Loucy (cell line): Measurements from ENCODE around the gene VRK2.

Source experiments
- H2AFZ ChIP-seq: fragments of 200-600 bp; sonication (generic); 2 replicates; pipeline ENCODE4 v1.6.0; 2016; ENCODE audit warnings: antibody characterized with exemption, mild to moderate bottlenecking, low read length, moderate library complexity
- H3F3A ChIP-seq: fragments of 200-600 bp; 2 replicates; pipeline ENCODE4 v1.6.0; 2016; ENCODE audit warnings: antibody characterized with exemption, low read depth, mild to moderate bottlenecking
- H3K27me3 ChIP-seq: fragments of 200-600 bp; sonication (generic); 2 replicates; pipeline ENCODE4 v1.6.1; 2014; ENCODE audit warnings: low read length, mild to moderate bottlenecking; ENCODE audit not compliant: insufficient read depth, poor library complexity, severe bottlenecking
- H3K36me3 ChIP-seq: fragments of 200-600 bp; sonication (generic); 2 replicates; pipeline ENCODE4 v1.6.1; 2016; ENCODE audit warnings: low read length; ENCODE audit not compliant: insufficient read depth
- H3K4me1 ChIP-seq: fragments of 200-600 bp; sonication (generic); 2 replicates; pipeline ENCODE4 v1.5.1; 2014; ENCODE audit warnings: low read length, mild to moderate bottlenecking; ENCODE audit not compliant: insufficient read depth, poor library complexity, severe bottlenecking
- H3K4me2 ChIP-seq: fragments of 200-600 bp; sonication (generic); 2 replicates; pipeline ENCODE4 v1.6.0; 2014; ENCODE audit warnings: antibody characterized with exemption, low read length, low read depth, mild to moderate bottlenecking; ENCODE audit not compliant: poor library complexity, severe bottlenecking
- H3K4me3 ChIP-seq: fragments of 200-600 bp; sonication (generic); 2 replicates; pipeline ENCODE4 v1.5.1; 2014; ENCODE audit warnings: low read length, mild to moderate bottlenecking, mixed read lengths; ENCODE audit not compliant: poor library complexity, severe bottlenecking
- H3K79me2 ChIP-seq: fragments of 200-600 bp; sonication (generic); 2 replicates; pipeline ENCODE4 v1.6.1; 2014; ENCODE audit warnings: low read length; ENCODE audit not compliant: insufficient read depth
- H3K9ac ChIP-seq: fragments of 200-600 bp; sonication (generic); 2 replicates; pipeline ENCODE4 v1.6.0; 2014; ENCODE audit warnings: mild to moderate bottlenecking, low read depth, low read length, moderate library complexity; ENCODE audit not compliant: poor library complexity, severe bottlenecking
- H3K9me2 ChIP-seq: fragments of 200-600 bp; sonication (generic); replicated peaks from 2 replicates; pipeline ENCODE4 v1.6.1; 2016; ENCODE audit warnings: low read depth, low read length, mixed read lengths
- H3K9me3 ChIP-seq: fragments of 200-600 bp; sonication (generic); 2 replicates; pipeline ENCODE4 v1.6.1; 2014; ENCODE audit warnings: mild to moderate bottlenecking, antibody characterized with exemption, low read length, low read depth; ENCODE audit not compliant: insufficient read depth
- H4K20me1 ChIP-seq: fragments of 200-600 bp; sonication (generic); 2 replicates; pipeline ENCODE4 v1.6.0; 2014; ENCODE audit warnings: antibody characterized with exemption, low read length, mild to moderate bottlenecking; ENCODE audit not compliant: insufficient read depth, poor library complexity, severe bottlenecking
- EZH2phosphoT487 ChIP-seq: fragments of 200-600 bp; IDR thresholded peaks from 2 replicates; pipeline ENCODE4 v1.6.1; 2018; ENCODE audit warnings: antibody characterized with exemption, mild to moderate bottlenecking, moderate library complexity, borderline replicate concordance
- TF ChIP-seq, protein P1 (sequence below): fragments of 200-600 bp; sonication (generic); conservative IDR thresholded peaks from 2 replicates; pipeline ENCODE4 v1.5.1; 2014; ENCODE audit warnings: mild to moderate bottlenecking, antibody characterized with exemption, low read length

The VRK2 gene

DNA sequence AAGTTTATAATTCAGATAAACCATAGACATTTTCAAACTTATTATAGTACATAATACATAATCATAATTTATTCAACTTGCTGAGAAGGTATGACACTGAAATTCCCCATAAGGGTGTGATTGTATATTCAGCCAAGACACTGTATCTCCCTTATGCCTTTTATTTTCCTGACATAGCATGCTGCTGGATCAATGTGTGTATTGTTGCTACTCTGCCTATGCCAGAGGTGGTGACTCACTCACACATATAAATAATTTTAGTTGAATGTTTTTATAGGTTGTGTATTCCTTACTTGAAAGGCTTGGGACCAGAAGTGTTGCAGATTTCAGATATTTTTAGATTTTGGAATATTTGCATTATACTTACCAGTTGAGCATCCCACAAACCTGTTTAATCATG is 86.8 kb downstream of the VRK2 start:
- no peak for TF ChIP-seq EZH2phosphoT487
- TF ChIP-seq, protein P1, sequence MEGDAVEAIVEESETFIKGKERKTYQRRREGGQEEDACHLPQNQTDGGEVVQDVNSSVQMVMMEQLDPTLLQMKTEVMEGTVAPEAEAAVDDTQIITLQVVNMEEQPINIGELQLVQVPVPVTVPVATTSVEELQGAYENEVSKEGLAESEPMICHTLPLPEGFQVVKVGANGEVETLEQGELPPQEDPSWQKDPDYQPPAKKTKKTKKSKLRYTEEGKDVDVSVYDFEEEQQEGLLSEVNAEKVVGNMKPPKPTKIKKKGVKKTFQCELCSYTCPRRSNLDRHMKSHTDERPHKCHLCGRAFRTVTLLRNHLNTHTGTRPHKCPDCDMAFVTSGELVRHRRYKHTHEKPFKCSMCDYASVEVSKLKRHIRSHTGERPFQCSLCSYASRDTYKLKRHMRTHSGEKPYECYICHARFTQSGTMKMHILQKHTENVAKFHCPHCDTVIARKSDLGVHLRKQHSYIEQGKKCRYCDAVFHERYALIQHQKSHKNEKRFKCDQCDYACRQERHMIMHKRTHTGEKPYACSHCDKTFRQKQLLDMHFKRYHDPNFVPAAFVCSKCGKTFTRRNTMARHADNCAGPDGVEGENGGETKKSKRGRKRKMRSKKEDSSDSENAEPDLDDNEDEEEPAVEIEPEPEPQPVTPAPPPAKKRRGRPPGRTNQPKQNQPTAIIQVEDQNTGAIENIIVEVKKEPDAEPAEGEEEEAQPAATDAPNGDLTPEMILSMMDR: no peak
- H3K9me3 ChIP-seq: no peaks in the 10 kb centered on the region

DNA sequence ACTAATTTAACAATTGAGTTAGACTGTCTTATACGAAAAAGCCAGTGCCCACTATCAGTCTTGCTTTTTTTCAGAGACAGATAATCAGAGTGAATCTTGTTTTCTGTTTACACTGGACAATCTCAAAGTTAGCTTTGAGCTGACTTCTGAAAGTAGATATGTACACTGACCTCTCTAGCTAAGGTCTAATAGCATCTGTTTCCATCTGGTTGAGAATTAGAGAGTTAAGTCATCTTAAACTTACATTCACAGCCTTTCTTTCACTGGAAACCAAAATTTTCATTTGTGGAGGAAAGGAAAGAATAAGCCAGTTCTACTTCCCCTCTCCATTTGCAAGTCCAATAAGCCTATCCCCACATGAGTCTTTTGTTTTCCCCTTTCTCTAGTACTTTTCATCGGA is 89.3 kb downstream of the VRK2 start:
- H3K4me2 ChIP-seq: no peak overlapping the region
- H3K4me1 ChIP-seq: no peaks in the 10 kb centered on the region
- H4K20me1 ChIP-seq: no peaks in the 10 kb centered on the region
- H3K9me2 ChIP-seq: no peaks in the 10 kb centered on the region
- H3K4me3 ChIP-seq: no peak overlapping the region
- H3K9ac ChIP-seq: no peak overlapping the region
- no peaks in the 10 kb centered on the region for H3F3A ChIP-seq
- H3K36me3 ChIP-seq: peaks cover 17% of the 10 kb centered on the region; the same call in 1 of the 2 replicates
- TF ChIP-seq, protein P1: no peak
- no peak for TF ChIP-seq EZH2phosphoT487
- no peak overlapping the region for H2AFZ ChIP-seq
- no peaks in the 10 kb centered on the region for H3K79me2 ChIP-seq
- H3K9me3 ChIP-seq: no peaks in the 10 kb centered on the region
- H3K27me3 ChIP-seq: no peaks in the 10 kb centered on the region

More for the DNA sequence above, 86.8 kb downstream of the VRK2 start:
- Histone ChIP-seq H3K4me2 (no peak overlapping the region), H3K79me2 (no peaks in the 10 kb centered on the region), H3K9me2 (no peaks in the 10 kb centered on the region), H3K4me1 (no peaks in the 10 kb centered on the region), H2AFZ (no peak overlapping the region), H3K36me3 (peaks cover 17% of the 10 kb centered on the region; the same call in 1 of the 2 replicates), H4K20me1 (no peaks in the 10 kb centered on the region), H3K9ac (no peak overlapping the region), H3K27me3 (no peaks in the 10 kb centered on the region), H3K4me3 (no peak overlapping the region), H3F3A (no peaks in the 10 kb centered on the region)

DNA sequence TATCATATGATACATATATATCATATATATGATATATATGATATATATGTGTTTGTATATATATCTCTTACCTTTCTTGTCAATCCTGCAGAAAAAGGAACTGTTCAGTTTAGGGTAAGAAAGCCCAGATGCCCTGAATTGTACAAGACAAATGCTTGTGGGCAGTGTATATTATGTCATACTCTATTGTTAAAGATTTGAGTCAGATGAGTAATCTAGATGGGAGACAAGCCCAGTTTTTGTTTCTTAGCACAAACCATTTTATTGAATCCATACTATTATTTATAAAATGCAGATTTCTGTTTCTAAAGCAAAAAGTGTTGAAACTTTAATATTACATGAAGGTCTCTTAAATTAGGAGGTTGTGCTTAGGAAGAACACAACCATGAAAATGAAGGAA is 90.6 kb downstream of the VRK2 start:
- Histone ChIP-seq H3K79me2 (no peaks in the 10 kb centered on the region), H4K20me1 (no peaks in the 10 kb centered on the region), H3K4me1 (no peaks in the 10 kb centered on the region), H3K4me3 (no peak overlapping the region), H3K9me3 (no peaks in the 10 kb centered on the region), H3K9me2 (no peaks in the 10 kb centered on the region), H3F3A (no peaks in the 10 kb centered on the region), H3K9ac (no peak overlapping the region), H3K36me3 (peaks cover 10% of the 10 kb centered on the region; the same call in 1 of the 2 replicates), H3K4me2 (no peak overlapping the region), H2AFZ (no peak overlapping the region), H3K27me3 (no peaks in the 10 kb centered on the region)
- TF ChIP-seq, protein P1: no peak
- TF ChIP-seq EZH2phosphoT487: no peak
